GM18868 (cell line): ENCODE results near the gene CHST3.
"Not testable (repeated sequence)": the region's sequence is repeated elsewhere in the genome, so short reads cannot be mapped to it uniquely, and the experiment has no call there.

Source experiments
- ATAC-seq: cut with Tn5 transposase; IDR thresholded peaks from one replicate; pipeline ENCODE4 v1.9.1; 2021; ENCODE audit warnings: mild to moderate bottlenecking, moderate library complexity; ENCODE audit not compliant: unreplicated experiment

Gene CHST3

DNA sequence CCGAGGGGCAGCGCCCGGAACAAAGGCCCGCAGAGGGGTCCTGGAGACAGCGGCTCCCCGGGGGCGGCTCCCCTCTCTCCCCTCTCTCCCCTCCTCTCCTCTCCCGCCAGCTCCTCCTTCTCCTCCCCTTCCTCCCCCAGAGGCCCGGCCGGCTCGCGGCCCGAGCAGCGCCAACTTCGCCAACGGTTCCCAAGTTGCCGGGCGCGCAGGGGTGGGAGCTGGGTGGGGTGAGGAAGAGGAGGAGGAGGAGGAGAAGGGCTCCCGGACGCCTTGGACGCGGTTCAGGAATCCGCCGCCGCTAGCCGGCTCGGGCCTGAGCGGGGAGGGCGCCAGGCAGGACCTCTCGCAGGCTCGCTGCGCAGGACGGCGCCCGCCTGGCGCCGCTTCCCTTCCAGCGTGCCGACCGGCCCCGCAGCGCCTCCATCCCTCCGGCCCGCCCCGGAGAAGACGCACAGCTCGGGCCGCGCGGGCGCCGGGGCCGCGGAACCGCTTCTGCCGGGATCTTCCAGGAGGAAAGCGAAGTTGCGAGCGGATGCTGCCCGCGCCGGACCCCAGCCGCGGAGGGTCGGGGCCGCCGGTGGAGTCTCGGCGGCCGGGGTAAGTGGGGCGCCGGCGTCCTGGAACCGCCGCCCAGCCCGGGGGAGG, at the start of gene CHST3:
Gene CHST3, plus strand, starts transcription at position 298 of the 645 bp plus-strand sequence. CDS start 41,448 bp downstream, outside the sequence.
- ATAC-seq = no peak

DNA sequence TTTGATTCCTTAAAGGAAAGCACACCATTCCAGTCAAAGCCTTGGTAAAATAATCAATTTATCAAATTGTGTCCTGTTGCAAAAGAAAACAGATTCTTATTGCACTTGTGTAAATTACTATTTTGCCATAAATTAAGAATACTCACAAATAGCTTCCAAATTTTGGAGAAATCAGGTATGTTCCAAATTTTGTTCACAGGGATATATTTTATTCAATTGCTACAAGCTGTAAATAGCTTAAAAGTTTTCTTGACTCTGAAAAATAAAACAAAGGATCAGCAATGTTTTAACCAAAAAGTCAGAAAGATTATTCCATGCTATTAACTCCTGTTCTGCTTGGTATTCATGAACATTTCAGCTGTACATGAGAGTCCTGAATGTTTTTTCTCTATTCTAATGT, 47.4 kb upstream of the CHST3 start:
- no peak for ATAC-seq

GRCh38 chr10:71918992-71919391, 45.2 kb upstream of the CHST3 start:
- no peak for ATAC-seq

DNA sequence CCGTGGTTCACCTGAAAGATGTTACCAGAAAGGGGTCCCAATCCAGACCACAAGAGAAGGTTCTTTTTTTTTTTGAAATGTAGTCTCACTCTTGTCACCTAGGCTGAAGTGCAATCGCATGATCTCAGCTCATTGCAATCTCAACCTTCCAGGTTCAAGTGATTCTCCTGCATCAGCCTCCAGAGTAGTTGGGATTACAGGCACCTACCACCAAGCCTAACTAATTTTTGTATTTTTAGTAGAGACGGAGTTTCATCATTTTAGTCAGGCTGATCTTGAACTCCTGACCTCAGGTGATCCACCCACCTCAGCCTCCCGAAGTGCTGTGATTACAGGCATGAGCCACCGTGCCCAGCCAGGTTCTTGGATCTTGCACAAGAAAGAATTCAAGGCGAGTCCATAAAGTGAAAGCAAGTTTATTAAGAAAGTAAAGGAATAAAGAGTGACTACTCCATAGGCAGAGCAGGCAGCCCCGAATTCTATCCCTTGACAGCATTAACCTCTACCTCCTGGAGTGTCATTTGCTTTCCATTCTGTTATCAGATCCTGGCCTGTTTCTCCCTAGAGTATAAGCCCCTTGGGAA, 44.1 kb upstream of the CHST3 start:
- not testable (repeated sequence) for ATAC-seq

- ATAC-seq = no peak
These were observed 43.5 kb upstream of the CHST3 start for GRCh38 chr10:71920540-71921323.

DNA sequence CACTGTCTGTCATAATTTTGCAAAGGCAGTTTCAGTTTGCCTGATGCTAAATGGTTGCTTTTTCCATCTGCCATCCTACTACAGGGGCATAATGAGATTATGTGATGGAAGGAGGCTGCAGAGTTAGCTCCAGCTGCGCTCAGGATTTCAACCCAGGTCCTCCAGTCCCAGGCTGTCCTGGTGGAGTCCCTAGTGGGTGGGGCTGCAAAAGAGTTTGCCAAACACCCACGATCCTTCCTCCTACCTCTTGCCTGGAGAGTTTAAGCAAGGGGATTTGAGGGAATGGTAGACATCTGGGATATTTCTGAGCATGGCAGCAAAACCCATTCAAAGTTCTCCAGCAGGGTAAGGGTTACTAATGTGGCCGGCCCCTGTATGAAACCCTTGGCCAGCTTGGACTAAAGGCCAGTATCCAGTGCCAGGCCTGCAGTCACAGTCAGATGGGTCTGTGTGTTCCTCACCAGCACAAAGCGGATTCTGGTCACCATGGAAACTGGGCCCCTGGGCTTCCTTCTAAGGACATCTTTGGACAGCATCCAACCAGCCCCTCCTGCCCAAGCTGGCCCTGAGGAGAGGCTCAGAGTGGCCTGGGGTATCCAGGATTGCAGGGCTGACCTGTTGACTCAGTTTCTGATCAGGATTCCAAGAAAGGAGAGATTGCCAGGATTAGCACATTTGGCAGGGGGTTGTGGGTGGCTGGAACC, 42.7 kb upstream of the CHST3 start:
- ATAC-seq = no peak

GRCh38 chr10:71923138-71923692, 41.0 kb upstream of the CHST3 start:
- ATAC-seq = no peak

- ATAC-seq = no peak
These were observed 39.4 kb upstream of the CHST3 start for GRCh38 chr10:71924771-71925170.

- ATAC-seq = no peak
These were observed 37.0 kb upstream of the CHST3 start for GRCh38 chr10:71927159-71927558.

GRCh38 chr10:71927776-71928592, 36.2 kb upstream of the CHST3 start:
- no peak for ATAC-seq

- ATAC-seq = no peak
These were observed 32.9 kb upstream of the CHST3 start for GRCh38 chr10:71931295-71931694.

DNA sequence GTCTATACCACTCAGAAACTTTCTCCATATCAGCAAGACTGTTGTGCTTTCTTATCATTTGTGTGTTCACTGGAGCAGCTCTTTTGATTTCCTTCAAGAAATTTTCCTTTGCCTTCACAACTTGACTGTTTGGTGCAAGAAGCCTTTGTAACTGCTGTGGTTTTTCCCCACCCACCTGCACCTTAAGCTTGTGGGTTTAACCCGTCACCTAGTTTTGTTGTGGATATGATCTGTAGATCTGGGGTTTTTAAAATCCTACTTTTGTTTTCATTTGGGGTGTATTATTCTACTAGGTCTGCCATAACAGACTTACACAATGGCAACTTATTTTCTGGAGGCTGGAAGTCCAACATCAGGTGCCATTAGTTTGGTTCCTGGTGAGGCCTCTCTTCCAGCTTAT, 30.5 kb upstream of the CHST3 start:
- ATAC-seq = no peak

DNA sequence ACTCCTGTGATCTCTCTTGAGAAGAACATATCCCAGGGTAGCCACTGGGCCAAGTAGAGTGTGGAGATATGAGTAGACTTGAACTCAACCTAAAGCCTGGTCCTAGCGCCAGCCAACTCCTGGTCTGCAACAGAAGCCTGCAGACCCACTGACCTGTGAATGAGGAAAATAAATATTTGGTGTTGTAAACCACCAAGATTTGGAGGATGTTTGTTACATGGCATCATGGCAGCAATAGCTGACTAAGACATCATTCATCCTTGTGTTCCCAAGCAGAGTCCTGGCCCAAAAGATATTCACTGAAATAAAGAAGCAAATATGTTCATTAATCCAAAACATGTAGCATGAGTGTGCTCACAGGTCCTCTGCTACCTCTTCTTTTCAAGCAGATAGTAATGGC, 26.0 kb upstream of the CHST3 start:
- no peak for ATAC-seq

- ATAC-seq = no peak
These were observed 24.9 kb upstream of the CHST3 start for GRCh38 chr10:71939304-71939703.

DNA sequence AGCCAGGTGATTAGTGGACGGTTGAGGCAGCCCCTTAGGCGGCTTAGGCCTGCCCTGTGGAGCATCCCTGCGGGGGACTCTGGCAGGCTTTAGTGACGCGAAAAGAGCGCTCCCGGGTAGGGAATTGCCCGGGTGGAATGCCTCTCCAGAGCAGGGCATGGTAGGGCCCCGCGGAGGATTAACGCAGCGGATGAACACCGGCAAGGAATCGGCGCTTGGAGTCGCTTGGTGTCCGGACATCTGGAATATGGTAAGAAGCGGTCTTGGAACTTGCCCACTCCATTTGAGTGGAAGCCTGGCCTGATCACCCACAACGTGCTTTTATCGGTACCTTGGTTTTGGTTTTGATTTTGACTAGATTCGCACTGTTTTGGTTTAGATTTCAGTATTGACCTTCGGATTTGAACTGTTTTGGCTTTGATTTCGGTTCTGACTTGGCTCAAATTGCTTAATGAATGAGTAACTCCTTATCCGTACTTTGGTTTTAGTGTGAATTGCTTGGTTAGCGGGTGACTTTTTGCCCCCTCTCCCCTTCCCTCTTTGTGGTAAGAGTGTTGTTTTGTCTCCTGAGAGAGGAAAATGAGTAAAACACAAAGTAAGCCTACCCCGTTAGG, 24.2 kb upstream of the CHST3 start:
- no peak for ATAC-seq

DNA sequence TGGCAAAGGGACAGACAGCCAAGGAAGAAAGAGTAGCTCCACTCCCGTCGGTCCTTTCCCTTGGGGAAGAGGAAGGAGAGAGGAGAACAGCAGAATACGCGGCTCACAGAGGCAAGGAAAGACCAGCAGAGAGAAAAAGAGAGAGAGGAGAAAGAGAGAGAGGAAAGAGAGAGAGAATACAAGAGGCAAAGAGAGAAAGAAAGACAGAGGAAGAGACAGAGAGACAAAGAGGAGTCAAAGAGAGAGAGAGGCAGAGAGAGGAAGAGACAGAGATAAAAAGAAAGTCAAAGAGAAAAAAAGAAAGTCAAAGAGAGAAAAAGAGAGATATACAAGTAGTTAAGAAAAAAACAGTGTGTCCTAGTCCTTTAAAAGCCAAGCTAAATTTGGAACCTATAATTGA, 23.4 kb upstream of the CHST3 start:
- no peak for ATAC-seq

GRCh38 chr10:71941318-71941717, 22.9 kb upstream of the CHST3 start:
- no peak for ATAC-seq

DNA sequence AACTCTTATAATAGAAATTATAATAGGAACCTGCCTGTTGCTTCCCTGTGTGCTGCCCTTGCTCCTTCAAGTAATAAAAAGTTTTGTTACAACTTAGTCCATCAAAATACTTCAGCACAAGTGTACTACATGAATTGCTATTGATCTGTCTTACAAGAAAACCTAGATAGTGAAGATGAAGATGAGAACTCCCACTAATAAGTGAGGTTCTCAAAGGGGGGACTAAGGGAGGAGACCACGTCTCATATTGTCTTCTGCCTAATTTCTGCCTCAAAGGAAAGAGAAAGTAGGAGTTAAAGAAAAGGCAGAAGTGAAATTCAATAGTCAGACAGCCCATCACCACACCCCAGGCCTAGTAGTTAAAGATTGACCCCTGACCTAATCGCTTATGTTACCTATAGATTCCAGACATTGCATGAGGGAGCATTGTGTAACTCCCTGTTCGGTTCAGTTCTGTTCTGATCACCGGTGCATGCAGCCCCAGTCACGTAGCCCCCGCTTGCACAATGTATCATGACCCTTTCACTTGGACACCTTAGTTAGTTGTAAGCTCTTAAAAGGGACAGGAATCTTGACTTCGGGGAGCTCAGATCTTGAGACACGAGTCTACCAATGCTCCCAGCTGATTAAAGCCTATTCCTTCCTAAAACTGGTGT, 18.2 kb upstream of the CHST3 start:
- no peak for ATAC-seq

- ATAC-seq = no peak
These were observed 17.5 kb upstream of the CHST3 start for GRCh38 chr10:71946700-71947099.
